GM18502 (cell line): ENCODE results near the gene COL6A1.
"Not testable (repeated sequence)": the region's sequence is repeated elsewhere in the genome, so short reads cannot be mapped to it uniquely, and the experiment has no call there.

Source experiments
- ATAC-seq: cut with Tn5 transposase; IDR thresholded peaks from one replicate; pipeline ENCODE4 v1.9.1; 2021; ENCODE audit warnings: mild to moderate bottlenecking; ENCODE audit not compliant: unreplicated experiment, poor library complexity

The COL6A1 gene

GRCh38 chr21:46002841-46003574, 21.4 kb downstream of the COL6A1 start:
- no peak for ATAC-seq

GRCh38 chr21:46003575-46004007, 22.0 kb downstream of the COL6A1 start:
- no peak for ATAC-seq

GRCh38 chr21:46004168-46004861, 22.7 kb downstream of the COL6A1 start:
- ATAC-seq, result no peak

GRCh38 chr21:46005081-46005480, 23.5 kb downstream of the COL6A1 start:
- ATAC-seq, result no peak

- ATAC-seq, result no peak
Measured at GRCh38 chr21:46005481-46005881, 23.9 kb downstream of the COL6A1 start.

- ATAC-seq, result not testable (repeated sequence)
Measured at GRCh38 chr21:46005894-46006546, 24.4 kb downstream of the COL6A1 start.

GRCh38 chr21:46006547-46007491, 25.2 kb downstream of the COL6A1 start:
- ATAC-seq, result no peak

- no peak for ATAC-seq
Measured at GRCh38 chr21:46007492-46007868, 25.9 kb downstream of the COL6A1 start.

- no peak for ATAC-seq
Measured at GRCh38 chr21:46008893-46009621, 27.5 kb downstream of the COL6A1 start.

- ATAC-seq, result no peak
Measured at GRCh38 chr21:46009951-46010705, 28.6 kb downstream of the COL6A1 start.

- ATAC-seq, result no peak
Measured at GRCh38 chr21:46011267-46011967, 29.8 kb downstream of the COL6A1 start.

GRCh38 chr21:46012154-46012553, 30.6 kb downstream of the COL6A1 start:
- ATAC-seq, result no peak

GRCh38 chr21:46014828-46015227, 33.3 kb downstream of the COL6A1 start:
- ATAC-seq, result no peak

- no peak for ATAC-seq
Measured at GRCh38 chr21:46017148-46017547, 35.6 kb downstream of the COL6A1 start.

GRCh38 chr21:46017695-46018094, 36.1 kb downstream of the COL6A1 start:
- ATAC-seq, result no peak

- ATAC-seq, result no peak
Measured at GRCh38 chr21:46018615-46019014, 37.0 kb downstream of the COL6A1 start.

GRCh38 chr21:46020581-46020980, 39.0 kb downstream of the COL6A1 start:
- ATAC-seq, result no peak

GRCh38 chr21:46021398-46021797, 39.8 kb downstream of the COL6A1 start:
- no peak for ATAC-seq
